HG02610 (cell line): ENCODE measurements around the gene KLF7.

Experiments
- ATAC-seq: cut with Tn5 transposase; IDR thresholded peaks from one replicate; pipeline ENCODE4 v1.9.1; 2021; ENCODE audit warnings: mild to moderate bottlenecking, moderate library complexity; ENCODE audit not compliant: unreplicated experiment

KLF7 gene

GRCh38 chr2:207071820-207072219 lies 93.9 kb downstream of the KLF7 start:
- no peak for ATAC-seq

GRCh38 chr2:207067473-207067872 lies 98.3 kb downstream of the KLF7 start:
- ATAC-seq: no peak

DNA sequence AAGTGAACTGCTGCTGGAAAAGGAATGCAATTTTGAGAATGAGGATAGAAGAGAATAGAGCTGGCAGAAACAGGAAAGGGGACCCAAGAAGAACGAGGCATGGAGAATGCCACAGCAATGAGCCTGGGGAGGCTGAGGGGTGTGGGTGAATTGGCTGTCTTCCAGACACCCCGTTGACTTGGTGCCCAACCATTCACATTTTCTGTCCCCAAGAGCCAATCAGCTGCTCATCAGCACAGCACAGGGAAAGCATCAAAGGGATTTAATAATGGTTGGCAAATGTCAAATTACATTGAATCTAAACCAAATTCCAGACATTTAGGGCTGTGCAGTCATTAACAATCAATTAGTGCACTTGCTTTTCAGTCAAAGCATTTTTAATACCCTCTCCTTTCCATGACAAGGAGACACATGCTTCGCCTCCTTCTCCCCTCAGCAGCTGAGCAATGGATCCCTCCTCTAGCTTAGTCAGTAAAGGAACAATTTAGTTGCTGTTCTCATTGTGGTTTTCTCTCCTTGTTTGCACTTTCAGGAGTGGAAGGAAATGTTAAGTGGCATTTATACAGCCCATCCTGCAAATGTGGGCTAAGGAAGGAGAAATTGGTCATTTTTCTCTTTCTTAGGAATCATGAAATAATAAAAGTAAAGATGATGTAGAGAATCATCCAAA lies 98.8 kb downstream of the KLF7 start:
- no peak for ATAC-seq

DNA sequence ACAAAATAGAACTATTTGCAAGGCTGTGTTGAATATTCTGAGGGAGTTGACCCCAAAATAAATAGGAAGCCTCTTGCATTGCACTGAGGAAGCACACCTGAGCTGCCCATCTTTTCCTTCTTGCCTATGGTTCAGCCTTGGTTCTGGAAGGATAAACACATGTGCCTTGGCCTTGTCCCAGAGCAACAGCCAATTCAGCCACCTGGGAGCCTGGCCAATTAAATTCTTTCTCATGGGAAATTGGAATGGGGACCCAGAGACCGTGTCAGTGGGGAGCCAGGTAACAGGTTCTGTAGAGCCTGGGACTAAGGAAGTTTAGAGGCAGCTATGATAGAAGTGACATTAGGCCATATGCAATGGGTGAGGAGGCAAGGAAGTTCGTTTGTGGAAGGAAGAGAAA lies 99.6 kb downstream of the KLF7 start:
- ATAC-seq: no peak

DNA sequence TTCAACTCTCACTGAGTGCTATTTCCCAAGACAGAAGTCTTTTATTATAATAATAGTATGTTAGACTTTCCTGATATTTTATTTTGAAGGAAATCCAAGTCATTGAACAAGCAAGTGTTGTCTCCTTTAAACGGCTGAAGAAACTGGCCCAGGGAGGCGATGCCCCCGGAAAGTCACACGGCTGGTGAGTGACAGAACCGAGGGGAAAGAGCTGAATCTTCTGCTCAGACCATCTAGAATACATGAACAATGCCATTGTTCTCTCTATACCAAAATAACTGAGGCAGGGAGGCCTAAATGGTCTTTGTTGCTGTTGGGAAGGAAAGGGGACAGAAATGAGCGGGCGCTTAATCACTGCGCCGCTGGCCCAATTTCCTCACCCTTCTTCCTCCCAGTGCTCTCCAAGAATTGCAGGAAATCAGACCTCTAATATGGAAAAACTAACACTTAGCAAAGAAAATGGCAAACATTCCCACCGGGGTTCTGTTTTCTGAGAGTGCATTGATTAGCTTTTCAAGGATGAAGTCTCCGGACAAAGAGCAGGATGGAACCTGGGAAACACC lies 101.5 kb downstream of the KLF7 start:
- ATAC-seq: no peak

DNA sequence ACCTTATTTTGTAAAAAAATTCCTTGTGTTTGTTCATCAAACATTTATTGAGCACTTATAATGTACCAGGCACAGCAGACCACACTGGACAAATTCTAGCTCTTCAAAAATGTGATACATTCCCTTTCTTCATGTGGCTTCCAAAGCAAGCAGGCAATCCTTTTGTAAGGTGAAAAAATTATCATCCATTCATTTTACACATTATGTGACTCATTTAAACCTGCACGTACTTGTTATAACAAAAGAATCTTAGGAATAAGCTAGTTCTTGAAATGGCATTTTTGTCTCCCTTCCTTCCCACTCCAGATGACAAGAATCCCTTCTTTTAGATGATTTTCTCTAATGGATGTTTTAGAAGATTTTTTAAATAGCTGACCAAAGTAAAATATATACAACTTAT lies 104.6 kb downstream of the KLF7 start:
- ATAC-seq: no peak

DNA sequence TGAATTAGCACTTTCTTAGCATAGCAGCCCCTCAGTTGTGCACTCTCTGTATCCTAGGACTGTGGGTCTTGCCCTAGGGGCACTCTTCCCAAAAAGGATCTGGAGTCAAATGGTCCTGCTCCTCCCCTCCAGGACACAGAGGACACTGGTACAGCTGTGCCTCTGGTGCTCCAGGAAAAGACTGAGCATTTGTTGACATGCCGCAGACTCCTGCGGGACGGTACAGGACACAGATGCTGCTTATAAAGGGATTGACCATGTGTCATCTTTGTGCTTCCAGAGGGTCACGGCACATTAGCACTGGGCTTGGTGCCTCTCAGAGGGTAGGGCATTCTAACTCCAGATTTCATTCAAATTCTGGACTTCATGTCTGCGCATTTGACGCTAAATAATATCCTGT lies 110.5 kb downstream of the KLF7 start:
- no peak for ATAC-seq

- no peak for ATAC-seq
Observed at GRCh38 chr2:207054521-207054920, 111.2 kb downstream of the KLF7 start.

GRCh38 chr2:207051385-207051965 lies 114.3 kb downstream of the KLF7 start:
- ATAC-seq: no peak

GRCh38 chr2:207049122-207049521 lies 116.6 kb downstream of the KLF7 start:
- ATAC-seq: no peak

DNA sequence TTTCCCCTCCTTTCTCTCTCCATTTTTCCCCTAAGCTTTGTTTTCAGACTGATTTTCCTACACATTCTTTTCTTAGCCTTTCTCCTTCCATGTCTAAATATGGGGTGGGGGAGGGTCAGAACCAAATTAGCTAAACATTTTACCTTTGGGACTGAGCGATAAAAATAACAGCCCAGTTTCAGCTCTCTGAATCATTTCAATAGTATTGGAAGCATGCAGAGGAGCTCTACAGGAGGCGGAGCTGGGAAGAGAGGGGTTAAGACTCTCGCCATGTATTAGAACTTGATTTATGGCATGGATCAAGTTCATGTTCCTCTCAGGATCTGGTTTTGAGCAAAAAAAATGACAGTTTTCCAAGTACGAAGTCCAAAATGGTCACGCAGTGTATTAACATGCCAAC lies 117.3 kb downstream of the KLF7 start:
- ATAC-seq: no peak

DNA sequence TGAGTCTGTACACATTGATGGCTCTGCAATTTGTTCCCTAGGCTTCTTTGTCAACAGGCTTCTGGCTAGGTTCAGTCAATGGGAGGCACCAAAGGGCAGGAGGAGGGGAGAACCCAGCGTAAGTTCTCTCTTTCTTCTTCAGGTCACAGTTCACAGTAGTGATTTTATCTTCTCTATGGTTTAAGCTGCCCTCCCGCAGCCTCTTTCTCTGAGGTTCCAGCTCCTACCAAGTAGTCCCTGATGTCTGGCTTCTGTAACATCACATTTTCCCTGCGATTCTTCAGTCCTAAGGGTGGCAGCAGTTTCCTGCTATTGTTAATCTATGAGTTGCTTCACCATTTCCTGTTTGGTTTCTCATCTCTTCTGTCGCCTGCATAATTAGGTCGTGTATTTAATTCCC lies 119.0 kb downstream of the KLF7 start:
- no peak for ATAC-seq

GRCh38 chr2:207045531-207045930 lies 120.2 kb downstream of the KLF7 start:
- no peak for ATAC-seq

GRCh38 chr2:207044379-207045362 lies 121.1 kb downstream of the KLF7 start:
- no peak for ATAC-seq

GRCh38 chr2:207042841-207043240 lies 122.9 kb downstream of the KLF7 start:
- no peak for ATAC-seq

- no peak for ATAC-seq
Observed at GRCh38 chr2:207041786-207042554, 123.8 kb downstream of the KLF7 start.

DNA sequence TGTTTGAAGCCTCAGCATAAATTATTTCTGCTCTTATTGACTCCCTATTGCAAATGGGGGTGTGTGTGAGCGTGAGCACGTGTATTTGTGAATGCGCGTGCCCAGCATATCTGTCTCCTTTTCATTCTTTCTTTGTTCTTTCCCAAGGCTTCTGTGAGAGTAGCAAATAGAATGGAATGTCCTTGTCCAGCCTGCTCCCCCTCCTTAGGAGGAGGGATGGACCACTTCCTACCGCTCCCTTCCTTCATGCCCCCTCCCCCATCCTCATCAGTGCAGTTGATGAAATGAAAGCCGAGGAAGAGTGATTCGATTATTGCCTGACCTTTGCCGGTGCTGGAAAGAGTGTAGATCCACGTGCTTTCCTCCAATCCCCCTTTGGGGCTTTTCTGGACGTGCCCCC lies 124.5 kb downstream of the KLF7 start:
- ATAC-seq: no peak

DNA sequence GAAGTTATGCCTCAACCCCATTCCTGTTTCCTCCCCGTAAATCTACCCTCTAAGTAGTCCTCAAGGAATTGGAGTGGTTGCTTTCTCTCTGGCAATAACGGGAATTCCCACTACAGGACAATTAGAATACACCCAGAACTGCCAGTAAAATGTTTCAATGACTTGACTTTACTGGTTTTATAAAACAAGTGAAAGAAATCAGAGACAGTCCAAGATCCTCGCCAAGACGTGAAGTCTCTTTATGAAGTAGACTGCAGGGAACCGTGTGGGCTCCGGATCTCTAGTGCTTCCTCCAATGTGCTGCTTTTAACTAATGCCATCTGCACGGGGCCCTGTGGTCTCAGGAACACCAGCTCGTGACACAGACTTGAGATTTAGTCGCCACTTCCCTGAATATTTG lies 125.1 kb downstream of the KLF7 start:
- no peak for ATAC-seq

DNA sequence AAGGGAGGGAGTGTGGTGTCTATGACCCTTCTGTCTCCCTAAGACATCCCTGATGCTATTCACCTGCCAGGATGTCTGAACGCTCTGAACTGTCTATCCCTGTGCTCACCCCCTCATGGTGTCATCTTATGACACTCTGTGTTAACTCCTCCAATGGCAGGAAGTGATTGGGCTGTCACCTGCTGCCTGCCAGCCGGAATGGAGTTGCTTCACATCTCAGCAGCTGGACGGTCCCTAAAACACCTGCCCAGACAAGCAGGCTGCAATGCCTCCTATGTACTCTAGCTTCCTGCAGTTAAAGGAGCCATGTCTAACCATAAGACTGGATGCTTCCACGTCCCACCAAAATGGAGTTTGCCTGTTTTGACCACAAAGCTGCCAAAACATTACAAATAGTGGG lies 126.5 kb downstream of the KLF7 start:
- ATAC-seq: no peak

- no peak for ATAC-seq
Observed at GRCh38 chr2:207038299-207038698, 127.4 kb downstream of the KLF7 start.

- no peak for ATAC-seq
Observed at GRCh38 chr2:207037896-207038295, 127.9 kb downstream of the KLF7 start.
